ES-I3 (cell line): ENCODE results near the gene PLEKHN1.
"Not testable (repeated sequence)": the region's sequence is repeated elsewhere in the genome, so short reads cannot be mapped to it uniquely, and the experiment has no call there.

ENCODE experiments used
- H3K36me3 ChIP-seq: 2 replicates; pipeline ENCODE4 v1.6.1; 2013; ENCODE audit warnings: mild to moderate bottlenecking, low read length, control low read depth, moderate library complexity; ENCODE audit not compliant: insufficient read depth
- H3K4me1 ChIP-seq: 2 replicates; pipeline ENCODE4 v1.6.1; 2013; ENCODE audit warnings: mild to moderate bottlenecking, control low read depth, low read length; ENCODE audit not compliant: insufficient read depth
- H3K9ac ChIP-seq: 2 replicates; pipeline ENCODE4 v1.6.1; 2013; ENCODE audit warnings: low read depth, mild to moderate bottlenecking, low read length, moderate library complexity
- H3K9me3 ChIP-seq: 2 replicates; pipeline ENCODE4 v1.6.1; 2013; ENCODE audit warnings: mild to moderate bottlenecking, low read length, moderate library complexity; ENCODE audit not compliant: control insufficient read depth, insufficient read depth

The PLEKHN1 gene

DNA sequence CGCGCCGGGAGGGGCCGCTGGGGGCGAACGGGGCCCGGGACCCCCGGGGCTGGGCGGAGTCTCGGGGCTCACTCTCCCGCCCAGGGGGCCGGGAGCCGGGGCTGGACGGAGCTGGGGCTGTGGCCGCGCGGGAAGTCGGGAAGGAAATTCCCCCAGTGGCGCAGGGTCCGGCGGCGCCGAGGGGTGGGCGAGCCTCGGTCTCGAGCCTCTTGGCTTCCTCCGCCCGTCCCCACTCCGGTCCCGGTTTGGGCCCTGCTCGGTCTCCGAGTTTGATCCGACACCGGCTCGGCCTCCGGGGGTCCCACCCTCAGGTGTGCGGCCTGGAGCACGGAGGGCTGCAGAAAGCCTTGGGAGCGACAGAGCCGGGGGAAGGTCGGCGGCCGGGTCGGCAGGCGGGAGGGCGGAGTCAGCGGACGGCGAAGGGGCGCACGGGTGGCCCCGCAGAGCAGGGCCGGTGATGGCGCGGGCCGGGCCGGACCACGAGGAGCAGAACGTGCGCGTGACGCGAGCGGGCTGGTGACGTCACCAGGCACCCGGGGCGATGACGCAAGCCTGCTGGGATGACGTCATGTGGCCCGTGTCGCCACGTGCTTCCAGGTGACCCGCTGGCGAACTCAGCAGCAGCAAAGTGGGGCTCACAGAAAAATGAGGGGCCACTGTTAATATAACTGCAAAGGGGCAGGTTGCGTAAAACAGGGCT is 34.2 kb downstream of the PLEKHN1 start:
- peaks cover 20% of the 10 kb centered on the region for H3K4me1 ChIP-seq
- H3K9me3 ChIP-seq = no peaks in the 10 kb centered on the region
- no peaks in the 10 kb centered on the region for H3K36me3 ChIP-seq
- H3K9ac ChIP-seq = peak overlapping the region; percentile 52

DNA sequence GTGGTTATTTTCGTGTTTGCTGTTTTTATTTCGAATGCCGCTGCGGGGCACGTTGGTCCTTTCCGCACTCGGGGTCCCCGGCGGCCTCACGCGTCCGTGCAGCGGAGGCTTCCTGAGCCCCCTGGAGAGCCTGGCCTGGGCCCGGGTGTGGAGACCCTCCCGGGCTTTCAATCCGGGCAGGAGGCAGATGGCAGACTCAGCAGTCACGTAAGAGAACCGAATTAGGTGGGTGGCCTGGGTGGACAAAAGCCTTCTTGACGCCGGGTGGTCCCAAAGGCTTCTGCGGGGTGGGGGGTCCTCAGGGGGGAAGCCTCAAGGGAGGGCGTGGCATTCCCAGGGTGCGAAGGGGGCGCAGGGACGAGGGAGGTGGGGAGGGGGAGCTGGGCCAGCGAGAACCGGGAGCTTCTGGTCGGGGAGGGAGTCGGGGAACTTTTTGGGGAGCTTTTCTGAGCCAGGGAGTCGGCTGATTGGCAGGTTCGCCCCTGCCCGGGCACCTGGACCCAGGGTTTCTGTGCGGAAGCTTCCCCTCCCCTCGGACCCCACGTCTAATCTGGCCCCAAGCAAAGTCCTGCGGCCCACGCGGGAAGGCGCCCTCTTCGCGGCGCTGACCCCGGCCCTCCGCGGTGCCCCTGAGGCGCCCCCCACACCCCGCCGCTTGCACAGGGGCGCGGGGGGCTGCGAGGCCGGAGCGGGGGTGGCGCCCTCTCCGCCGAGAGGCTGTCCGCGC is 34.9 kb downstream of the PLEKHN1 start:
- no peaks in the 10 kb centered on the region for H3K36me3 ChIP-seq
- peaks cover 27% of the 10 kb centered on the region for H3K4me1 ChIP-seq
- H3K9ac ChIP-seq = peak overlapping the region; percentile 52; the same call in 1 of the 2 replicates
- no peaks in the 10 kb centered on the region for H3K9me3 ChIP-seq

DNA sequence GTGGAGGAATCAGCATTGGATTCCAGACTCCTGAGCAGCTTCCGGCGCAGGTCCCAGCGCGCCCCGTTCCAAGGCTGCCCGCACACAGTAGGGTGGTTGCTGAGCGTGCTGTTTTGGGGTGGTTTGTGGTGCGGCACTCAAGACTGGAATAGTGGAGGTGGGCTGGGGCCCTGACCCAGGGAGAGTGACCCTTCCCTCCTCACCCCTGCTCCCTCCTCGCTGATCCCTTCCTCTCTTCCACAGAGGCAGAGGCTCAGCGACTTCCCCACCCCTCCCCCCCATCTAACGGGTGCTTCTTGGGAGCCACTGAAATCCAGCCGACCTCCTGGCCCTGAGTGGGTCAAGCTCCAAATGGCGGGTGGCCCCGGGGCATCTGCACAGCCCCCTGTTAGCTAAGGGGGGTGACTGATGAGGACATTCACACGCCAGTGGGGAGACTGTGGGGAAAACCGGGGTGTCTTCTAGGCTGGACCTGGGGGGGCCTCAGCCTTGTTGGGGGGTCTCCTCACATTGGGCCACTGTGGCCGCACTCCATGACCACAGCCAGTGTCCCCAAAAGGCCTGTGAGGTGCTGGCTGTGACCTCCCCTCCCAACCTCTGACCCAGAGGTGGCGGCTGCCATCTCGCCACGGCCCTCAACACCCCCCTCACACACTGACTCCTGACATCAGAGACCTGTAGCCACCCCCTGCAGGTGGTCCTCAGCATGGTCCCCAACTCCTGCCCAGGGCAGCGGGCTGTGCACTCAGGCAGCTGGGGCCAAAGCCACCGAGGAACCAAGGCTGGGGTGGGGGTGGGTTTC is 37.5 kb downstream of the PLEKHN1 start:
- Histone ChIP-seq H3K4me1 (peaks cover 22% of the 10 kb centered on the region), H3K36me3 (no peaks in the 10 kb centered on the region), H3K9ac (no peak overlapping the region)

DNA sequence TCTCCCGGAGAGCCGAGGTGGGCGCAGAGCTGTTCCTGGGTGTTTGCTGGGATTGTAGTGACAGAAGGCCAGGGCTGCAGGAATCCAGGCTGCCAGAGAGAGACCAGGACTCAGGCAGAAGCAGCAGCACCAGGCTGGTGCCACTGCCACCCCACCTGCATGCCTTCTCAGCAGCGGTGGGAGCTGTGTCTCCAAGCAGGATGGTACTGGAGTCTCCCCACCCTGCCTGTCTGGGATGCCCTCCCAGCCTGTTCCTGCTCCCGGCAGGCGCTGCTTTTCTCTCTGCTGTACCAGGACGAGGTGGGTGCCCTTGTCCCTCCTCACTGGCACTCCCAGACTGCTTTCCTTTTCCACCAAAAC is 38.1 kb downstream of the PLEKHN1 start:
- Histone ChIP-seq H3K36me3 (no peaks in the 10 kb centered on the region), H3K9ac (no peak overlapping the region), H3K9me3 (no peaks in the 10 kb centered on the region), H3K4me1 (peaks cover 22% of the 10 kb centered on the region)

More for the DNA sequence above, 37.5 kb downstream of the PLEKHN1 start:
- no peaks in the 10 kb centered on the region for H3K9me3 ChIP-seq

DNA sequence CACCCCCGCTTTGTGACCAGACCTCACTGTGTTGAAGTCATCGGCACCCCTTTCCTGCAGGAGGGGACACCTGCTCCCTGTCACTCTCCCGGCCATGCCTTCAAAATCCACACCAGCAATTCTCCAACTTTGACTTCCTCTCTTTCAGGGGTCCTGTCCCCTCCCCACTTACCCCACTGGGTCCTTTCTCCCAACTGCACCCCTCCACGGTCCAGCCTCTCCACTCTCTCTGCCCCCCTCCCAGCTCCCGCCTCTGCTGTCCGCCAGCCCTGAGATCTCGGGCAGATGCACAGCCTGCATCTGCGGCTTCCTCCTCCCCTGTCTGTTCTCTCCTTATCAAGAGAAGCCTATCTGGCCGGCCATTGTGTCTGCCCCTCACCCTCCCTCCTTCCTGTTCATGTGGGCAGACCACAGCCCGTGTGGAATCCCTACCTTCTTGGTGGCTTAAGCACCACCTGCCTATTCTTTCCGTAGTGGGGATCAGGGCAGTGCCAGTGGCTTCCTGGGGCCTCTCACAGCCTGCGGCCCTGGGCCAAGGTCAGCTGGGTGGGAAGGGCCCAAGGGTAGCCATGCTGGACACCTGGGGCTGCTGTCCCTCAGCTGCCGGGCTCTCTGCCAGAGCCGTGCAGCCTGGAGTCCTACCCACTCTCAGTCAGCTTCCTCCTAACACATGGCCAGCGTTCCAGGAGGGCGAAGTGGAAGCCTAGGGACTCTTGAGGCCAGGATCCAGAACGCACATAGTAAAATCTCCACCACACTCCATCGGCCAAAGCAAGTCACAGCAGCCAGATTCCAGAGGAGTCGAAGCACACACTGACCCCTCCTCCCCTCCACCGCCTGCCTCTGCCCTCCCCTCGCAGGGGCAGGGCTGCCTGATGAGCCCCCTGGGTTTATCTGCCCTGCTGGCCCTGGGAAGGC is 38.8 kb downstream of the PLEKHN1 start:
- Histone ChIP-seq H3K9me3 (no peaks in the 10 kb centered on the region), H3K36me3 (no peaks in the 10 kb centered on the region), H3K9ac (no peak overlapping the region), H3K4me1 (peaks cover 22% of the 10 kb centered on the region)

DNA sequence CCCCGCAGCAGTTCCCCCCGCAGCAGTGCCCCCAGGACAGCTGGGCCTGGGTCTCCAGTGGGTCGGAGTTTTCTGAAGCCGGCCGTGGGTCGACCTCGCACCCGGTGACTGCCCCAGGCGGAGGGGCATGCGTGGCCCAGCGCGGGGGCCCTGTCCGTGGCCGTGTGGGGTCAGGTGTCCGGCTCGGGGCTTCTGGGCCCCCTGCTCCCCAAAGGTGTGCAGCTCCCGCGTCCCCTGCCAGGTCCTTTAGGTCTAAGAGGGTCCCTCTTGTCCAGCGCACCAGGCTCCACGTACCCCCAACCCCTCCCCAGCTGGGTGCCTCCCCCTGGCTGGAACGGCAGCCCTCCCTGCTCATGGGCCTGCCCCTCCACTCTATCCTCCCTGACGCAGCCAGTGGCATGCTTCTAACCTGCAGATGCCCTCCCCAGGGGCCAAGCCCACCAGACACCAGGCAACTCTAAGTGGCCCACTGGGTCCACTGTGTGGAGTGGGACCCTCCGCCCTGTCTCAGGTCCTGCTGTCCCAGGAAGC is 39.6 kb downstream of the PLEKHN1 start:
- Histone ChIP-seq H3K36me3 (no peaks in the 10 kb centered on the region), H3K4me1 (peaks cover 22% of the 10 kb centered on the region), H3K9ac (no peak overlapping the region), H3K9me3 (no peaks in the 10 kb centered on the region)

DNA sequence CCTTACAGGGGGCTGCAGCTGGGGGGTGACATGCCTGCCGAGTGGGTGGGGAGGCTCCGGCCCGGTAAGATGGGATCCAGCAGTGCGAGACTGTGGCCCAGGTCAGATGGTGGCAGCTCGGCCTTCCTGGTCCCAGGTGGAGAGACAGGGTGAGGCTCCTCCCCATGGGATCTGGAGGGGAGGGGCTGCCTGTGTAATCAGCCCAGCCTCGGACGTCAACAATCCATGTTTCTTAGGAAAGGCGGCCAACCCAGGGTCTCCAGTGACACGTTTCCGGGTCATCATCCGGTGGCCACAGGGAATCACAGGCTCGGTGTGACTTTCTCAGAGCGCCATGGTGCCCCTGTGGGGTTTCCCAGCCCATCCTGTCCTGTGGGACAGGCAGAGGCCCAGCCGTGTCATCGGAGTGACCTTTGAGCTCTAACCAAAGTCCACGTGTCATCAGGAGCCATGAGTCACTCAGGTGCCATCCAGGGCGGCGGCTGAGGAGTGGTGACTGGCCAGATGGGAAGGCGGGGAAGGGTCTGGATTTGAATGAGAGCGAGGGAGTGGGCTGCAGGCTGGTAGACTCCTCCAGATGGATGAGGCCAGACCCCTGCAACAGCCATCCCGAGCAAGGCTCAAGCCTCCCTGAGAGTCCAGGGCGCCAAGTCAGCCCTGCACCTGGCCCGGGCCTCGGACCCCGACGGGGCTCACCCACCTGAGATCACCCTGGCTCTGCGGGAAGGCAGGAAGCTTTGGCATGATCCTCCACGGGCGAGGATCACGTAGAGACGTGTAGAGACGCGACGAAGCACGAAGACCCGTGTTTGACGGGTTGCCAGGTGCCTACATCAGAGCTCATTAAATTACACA is 40.2 kb downstream of the PLEKHN1 start:
- no peaks in the 10 kb centered on the region for H3K36me3 ChIP-seq
- H3K9me3 ChIP-seq = no peaks in the 10 kb centered on the region
- H3K9ac ChIP-seq = no peak overlapping the region
- peaks cover 22% of the 10 kb centered on the region for H3K4me1 ChIP-seq

DNA sequence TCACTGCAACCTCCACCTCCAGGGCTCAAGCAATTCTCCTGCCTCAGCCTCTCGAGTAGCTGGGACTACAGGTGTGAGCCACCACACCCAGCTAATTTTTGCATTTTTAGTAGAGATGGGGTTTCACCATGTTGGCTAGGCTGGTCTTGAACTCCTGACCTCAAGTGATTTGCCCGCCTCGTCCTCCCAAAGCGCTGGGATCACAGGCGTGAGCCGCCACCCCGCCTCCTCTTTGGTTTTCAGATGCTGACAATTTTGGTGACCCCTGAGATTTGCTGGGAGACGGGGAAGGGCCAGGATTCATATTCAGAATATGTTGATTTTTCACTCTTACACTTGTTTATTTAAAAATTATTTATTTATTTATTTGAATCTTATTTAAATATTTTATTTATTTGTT is 43.8 kb downstream of the PLEKHN1 start:
- not testable (repeated sequence) for H3K36me3 ChIP-seq, H3K9ac ChIP-seq
- H3K4me1 ChIP-seq = peaks cover 12% of the 10 kb centered on the region

DNA sequence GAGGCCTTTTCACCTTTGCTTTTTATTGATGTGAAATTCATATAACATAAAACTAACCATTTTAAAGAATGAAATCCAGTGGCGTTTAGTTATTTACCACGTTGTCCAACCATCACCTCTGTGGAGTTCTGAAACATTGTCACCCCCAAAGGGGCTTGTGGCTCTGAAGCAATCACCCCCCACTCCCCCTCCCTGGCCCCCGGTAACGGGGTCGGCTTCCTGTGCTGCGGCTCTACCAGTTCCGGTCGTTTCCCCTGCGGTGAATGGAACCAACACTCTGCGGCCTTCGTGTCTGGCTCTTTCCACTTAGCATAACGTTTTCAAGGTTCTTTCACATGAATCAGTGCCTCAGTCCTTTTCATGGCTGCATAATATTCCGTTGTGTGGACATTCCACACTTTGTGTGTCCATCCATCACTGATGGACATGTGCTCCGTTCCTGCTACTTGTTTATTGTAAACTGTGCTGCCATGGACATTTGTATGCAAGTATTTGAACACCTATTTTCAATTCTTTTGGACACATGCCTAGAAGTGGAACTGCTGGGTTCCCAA is 45.2 kb downstream of the PLEKHN1 start:
- Histone ChIP-seq H3K9ac (no peak overlapping the region), H3K9me3 (no peaks in the 10 kb centered on the region), H3K4me1 (peaks cover 4% of the 10 kb centered on the region; the same call in 1 of the 2 replicates), H3K36me3 (no peaks in the 10 kb centered on the region)

More for the DNA sequence above, 43.8 kb downstream of the PLEKHN1 start:
- not testable (repeated sequence) for H3K9me3 ChIP-seq

DNA sequence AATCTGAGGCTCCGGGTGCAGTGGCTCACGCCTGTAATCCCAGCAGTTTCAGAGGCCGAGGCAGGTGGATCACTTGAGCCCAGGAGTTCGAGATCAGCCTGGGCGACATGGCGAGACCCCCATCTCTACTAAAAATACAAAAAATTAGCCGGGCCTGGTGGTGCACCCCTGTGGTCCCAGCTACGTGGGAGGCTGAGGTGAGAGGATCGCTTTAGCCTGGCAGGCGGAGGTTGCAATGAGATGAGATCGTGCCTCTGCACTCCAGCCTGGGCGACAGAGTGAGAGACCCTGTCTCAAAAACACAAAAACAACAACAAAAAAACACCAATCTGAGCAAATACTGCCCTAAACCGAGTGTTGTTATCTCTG is 46.4 kb downstream of the PLEKHN1 start:
- not testable (repeated sequence) for H3K36me3 ChIP-seq, H3K4me1 ChIP-seq, H3K9me3 ChIP-seq
- H3K9ac ChIP-seq = peak overlapping the region; percentile 51; the same call in 1 of the 2 replicates

DNA sequence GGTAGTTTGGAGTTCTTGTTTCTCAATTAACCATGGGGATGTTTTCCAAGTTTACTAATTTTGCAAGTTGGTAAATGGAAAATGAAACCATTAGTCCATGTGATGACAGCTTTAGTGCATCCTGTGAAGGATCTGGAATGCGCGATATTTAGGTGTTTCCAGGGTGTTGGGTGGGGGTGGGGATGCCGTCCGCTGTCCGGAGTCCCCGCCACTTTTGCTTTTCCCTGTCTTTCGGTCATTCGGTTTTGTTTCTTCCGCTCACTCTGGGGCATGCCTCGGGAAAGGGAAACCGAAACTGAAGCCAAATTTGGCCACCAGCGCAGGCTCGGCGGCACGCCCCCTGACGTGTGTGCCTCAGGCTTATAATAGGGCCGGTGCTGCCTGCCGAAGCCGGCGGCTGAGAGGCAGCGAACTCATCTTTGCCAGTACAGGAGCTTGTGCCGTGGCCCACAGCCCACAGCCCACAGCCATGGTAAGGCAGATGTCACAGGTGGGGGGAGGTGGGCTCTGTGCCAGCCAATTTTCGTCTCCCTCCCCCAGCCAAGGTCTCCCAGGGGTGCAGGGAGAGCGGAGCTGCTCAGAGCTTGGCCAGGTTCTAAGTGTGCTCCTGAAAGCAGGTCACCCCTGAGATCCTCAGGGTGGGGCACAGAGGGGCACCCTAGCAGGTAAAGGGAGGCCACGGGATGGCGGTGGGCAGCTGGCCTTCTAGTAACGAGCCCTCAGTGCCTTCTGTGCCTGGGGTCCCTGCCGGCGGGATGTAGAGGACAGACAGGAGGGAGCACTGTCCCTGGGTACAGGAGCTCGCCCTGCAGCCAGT is 47.0 kb downstream of the PLEKHN1 start, which contains the start of gene ISG15:
ISG15 (plus strand) TSS at position 393 of the 817 bp plus-strand sequence; CDS start at position 470, 77 bp downstream.
- H3K9ac ChIP-seq = peak within 1 kb of the TSS; percentile 51
- H3K4me1 ChIP-seq = peaks cover 4% of the 10 kb centered on the region; the same call in 1 of the 2 replicates
- H3K9me3 ChIP-seq = no peaks in the 10 kb centered on the region
- no peaks in the 10 kb centered on the region for H3K36me3 ChIP-seq
